GM19467 (cell line): ENCODE results near the gene RAB23.

ENCODE experiments used
- ATAC-seq: cut with Tn5 transposase; IDR thresholded peaks from one replicate; pipeline ENCODE4 v1.9.1; 2021; ENCODE audit warnings: mild to moderate bottlenecking, moderate library complexity; ENCODE audit not compliant: unreplicated experiment

The RAB23 gene

DNA sequence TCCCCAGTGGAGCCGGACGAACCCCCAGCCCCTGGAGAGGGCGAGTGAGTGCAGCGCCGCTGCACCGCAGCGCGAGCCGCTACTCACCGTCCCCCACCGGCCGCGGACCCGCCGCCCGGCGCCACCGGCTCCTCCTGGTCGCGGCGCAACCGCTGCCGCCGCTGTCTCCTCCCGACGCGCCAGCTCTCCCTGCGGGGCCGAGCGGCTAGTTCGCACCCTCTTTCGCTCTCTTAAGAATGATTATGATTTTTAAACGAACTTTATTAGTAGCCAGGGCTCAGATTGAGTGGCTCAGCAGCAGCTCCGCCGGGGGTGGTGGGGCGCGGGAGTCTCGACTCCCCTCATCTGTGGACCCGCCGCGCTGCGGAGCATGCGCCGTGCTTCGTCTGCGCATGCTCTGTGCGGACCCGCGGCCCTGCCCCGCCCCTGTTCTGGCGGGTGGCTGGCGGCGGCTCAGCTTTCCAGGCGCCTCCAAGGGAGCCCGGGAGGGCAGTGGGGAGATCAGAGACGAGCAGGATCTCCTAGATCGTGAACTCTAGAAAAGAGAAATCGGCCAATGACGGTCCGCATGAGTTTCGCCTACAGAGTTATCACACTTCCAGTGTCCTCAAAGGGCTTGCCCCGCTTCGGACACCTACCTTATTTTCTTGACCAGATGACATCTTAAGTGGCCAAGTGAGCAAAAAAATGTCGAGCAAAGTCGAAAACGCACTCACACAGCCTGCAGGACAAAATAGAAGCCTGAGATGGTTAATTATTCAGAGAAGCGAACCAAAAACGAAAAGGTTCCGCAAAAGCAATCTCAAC, at the start of gene RAB23:
RAB23 (minus strand) TSS at position 372 of the 807 bp plus-strand sequence. CDS start 11,927 bp downstream, outside the sequence.
- ATAC-seq = peak; percentile 91

DNA sequence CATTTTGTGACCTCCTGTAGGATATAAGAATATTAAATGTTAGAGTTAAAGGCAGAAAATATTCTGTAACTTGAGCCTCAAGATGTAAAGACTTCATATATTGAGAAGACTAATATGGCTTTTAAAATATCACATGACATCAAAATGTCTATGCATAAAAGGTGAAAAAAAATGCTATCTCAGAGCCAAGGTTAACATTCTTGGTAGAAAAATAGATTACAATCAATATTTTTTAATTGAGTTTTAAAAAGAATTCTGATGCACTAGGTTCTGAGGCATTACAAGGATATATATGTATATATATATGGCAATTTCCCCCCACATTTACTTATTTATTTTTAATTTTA, 46.2 kb upstream of the RAB23 start:
- ATAC-seq = no peak

DNA sequence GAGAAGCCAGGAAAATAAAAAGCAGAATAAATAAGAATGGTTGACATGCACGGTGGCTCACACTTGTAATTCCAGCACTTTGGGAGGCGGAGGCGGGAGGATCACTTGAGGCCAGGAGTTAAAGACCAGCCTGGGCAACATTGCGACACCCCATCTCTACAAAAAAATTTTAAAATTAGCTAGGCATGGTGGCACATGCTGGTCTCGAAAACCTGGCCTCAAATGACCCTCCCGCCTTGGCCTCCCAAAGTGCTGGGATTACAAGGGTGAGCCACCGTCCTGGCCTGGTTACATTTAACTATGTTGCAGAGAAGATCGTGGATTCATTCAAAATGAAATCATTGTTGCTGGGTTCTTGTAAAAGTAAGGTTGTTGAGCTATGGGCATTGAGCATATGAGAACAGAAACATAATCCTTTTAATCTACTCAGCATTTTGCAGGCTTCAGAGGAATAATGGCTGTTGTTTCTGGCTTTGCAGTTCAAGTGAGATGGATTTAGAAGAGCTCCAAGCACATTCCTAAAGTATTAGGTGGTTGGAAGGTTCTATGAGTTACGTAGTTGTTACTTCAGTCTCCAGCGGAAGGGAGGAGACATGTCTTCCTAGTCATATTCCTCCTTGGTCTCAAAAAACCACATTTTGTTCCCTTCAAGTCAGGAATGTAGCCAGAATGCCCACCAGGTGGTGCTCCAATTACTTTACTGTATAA, 45.6 kb upstream of the RAB23 start:
- ATAC-seq = no peak

DNA sequence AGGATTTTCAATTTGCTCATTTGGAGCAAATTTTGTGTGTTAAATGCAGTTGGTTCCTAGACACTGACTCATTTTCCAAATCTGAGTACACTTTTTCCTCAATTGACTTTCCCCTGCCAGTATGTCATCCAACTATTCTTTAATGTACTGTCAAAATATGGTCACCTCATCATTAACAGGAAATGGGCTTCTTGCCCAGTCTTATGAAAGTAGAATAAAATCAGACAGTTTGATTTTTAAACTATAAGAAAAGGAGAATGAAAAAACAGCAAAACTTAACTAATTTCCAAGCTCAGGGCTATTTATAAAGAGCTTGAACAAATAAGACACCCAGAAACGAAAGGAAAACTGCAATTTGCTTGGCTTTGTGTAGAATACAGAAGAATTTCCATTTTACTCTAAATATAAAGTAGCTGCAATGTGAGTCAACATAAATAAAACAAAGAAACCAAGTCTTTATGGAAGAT, 43.7 kb upstream of the RAB23 start:
- ATAC-seq = no peak

DNA sequence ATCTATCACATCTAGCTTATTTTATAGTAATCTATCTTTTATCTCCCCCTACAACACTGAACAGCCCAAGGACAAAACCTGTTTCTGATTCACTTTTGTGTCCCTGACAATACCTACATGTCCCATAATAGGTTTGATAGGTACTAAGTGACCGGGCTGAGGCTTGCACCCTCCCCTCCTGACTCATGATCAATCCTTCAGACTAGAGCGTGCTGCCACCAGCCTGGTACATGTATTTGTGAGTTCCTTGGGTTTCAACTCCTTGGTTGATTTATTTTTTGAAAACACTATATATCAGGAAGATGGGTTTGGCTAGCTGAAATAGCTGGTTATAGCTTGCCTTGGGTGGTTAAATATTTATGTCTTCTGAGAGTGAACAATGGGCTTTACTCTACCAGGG, 41.6 kb upstream of the RAB23 start:
- ATAC-seq = no peak

- ATAC-seq = no peak
These were observed 41.0 kb upstream of the RAB23 start for GRCh38 chr6:57262901-57263694.

GRCh38 chr6:57262488-57262887, 40.4 kb upstream of the RAB23 start:
- no peak for ATAC-seq

- ATAC-seq = no peak
These were observed 39.8 kb upstream of the RAB23 start for GRCh38 chr6:57261926-57262325.

DNA sequence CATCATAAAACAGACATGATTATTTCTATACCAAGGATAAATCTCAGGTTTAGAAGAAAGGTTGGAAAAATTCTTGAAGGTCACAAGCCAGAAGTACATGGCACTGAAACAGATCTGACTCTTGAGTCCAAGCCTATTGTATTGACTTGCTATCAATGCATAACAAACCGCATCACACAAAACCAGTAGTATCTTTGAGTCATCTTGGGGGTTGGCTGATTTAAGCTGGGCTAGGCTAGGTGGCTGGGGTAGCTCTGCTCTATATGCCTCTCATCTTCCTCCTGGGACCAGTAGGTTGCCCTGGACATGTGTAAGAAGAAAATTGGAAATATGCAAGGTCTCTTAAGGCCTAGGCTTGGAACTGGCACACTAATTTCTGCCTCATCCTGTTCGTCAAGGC, 37.0 kb upstream of the RAB23 start:
- ATAC-seq = no peak

- no peak for ATAC-seq
These were observed 35.9 kb upstream of the RAB23 start for GRCh38 chr6:57257911-57258541.

DNA sequence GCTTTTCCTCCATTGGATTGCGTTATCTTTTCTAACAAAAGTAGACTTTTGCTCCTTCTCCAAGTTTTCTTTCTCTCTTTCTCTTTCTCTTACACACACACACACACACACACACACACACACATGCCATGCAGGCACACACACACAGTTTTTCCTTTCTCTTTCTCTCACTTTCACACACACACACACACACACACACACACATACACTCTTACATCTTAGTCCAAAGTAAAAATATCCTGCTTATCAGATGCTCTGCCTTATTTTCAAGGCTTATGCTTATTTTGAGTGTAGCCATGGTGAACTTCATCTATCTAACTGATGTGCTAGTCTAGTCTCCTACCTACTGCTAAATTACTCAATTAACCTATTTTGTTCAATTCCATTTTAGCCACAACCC, 34.4 kb upstream of the RAB23 start:
- no peak for ATAC-seq

- ATAC-seq = no peak
These were observed 33.5 kb upstream of the RAB23 start for GRCh38 chr6:57255451-57256169.

- no peak for ATAC-seq
These were observed 32.1 kb upstream of the RAB23 start for GRCh38 chr6:57254055-57254717.

GRCh38 chr6:57252975-57253374, 30.9 kb upstream of the RAB23 start:
- no peak for ATAC-seq

DNA sequence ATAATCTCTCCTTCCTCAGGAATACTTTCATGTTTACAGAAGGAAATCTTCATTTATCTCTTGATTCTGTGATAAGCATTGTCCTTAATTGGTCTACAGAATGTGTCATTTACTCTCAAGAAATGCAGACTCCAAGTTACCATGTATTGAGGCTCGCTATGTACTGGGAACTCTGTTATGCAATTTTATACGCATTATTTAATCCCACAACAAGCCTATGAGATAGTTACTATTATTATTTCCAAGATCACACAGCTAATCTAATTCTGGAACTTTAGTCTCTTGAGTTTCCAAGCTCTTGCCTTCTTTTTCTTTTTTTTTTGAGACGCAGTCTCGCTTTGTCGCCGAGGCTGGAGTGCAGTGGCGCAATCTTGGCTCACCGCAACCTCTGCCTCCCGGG, 30.0 kb upstream of the RAB23 start:
- no peak for ATAC-seq

DNA sequence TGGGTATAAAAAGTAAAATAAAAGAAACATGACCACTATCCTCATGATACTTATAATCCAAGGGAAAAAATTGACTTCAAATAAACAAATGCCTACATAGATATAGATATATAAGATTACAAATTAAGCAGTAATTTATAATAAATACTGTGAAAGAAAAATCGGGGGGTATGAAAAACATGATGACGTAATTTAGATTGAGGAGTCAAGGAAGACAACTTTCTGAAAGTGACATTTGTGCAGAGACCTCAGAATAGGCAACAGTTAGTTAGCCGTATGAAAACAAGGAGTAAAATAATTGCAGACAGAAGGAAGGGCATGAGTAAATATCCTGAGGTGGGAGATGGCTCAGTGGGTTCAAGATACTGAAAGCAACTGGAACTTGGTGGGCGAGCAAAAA, 28.2 kb upstream of the RAB23 start:
- no peak for ATAC-seq

GRCh38 chr6:57248311-57248895, 26.3 kb upstream of the RAB23 start:
- ATAC-seq = no peak

GRCh38 chr6:57247603-57248002, 25.5 kb upstream of the RAB23 start:
- no peak for ATAC-seq

- ATAC-seq = no peak
These were observed 24.2 kb upstream of the RAB23 start for GRCh38 chr6:57246307-57246706.

DNA sequence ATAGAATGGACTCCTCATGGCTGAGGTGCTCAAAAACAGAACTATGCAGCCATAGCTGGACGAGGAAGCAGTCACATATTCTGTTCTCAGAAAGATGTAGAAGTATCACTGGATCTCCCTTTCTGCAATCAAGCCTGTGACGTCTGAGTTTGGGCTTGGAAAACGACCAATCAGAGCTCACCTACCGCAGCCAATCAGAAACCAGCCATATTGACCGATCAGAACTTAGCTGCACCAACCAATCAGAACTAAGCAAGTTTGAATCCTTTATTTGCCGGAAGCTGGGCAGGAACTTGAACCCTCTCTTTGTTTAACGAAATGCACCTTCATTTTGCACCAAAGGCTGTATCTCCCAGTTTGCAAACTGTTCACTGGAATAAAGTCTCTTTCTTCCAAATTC, 21.8 kb upstream of the RAB23 start:
- ATAC-seq = no peak
